Adrenal gland (tissue), 12 donors: Measurements from ENCODE around the gene RSPO3. TPM values are rescaled to one million over a fixed set of nuclear protein-coding genes. Genes with fewer than 3 reads are reported as not detected.

ENCODE experiments used
- DNase-seq, 7 donors: peaks; one replicate each; pipeline ENCODE4 v3.0.0-alpha.2; 2019 to 2020
- H3K27ac ChIP-seq, 5 donors: fragments of 200-600 bp; sonication (generic) in 4 of 5; 1 replicate in 3 of 5; 2 replicates in 2 of 5; pipeline versions ENCODE4 v1.5.1 to v1.8.0; 2016 to 2020; ENCODE audit warnings: mild to moderate bottlenecking in 1 of 5
- H3K27me3 ChIP-seq: fragments of 200-600 bp; 2 replicates; pipeline ENCODE4 v1.8.0; 2021
- H3K36me3 ChIP-seq, 2 donors: fragments of 200-600 bp; replicated peaks in 1 of 2; 1 replicate in 1 of 2; 2 replicates in 1 of 2; pipeline versions ENCODE4 v1.5.1 to v1.8.0; 2018 to 2022
- H3K4me1 ChIP-seq, 2 donors: fragments of 200-600 bp; replicated peaks in 1 of 2; 1 replicate in 1 of 2; 2 replicates in 1 of 2; pipeline versions ENCODE4 v1.5.1 to v1.8.0; 2018 to 2021
- H3K4me3 ChIP-seq, 4 donors: fragments of 200-600 bp; sonication (generic) in 3 of 4; one replicate each; pipeline ENCODE4 v1.5.1; 2016 to 2018
- H3K9me3 ChIP-seq, 3 donors: fragments of 200-600 bp; sonication (generic) in 1 of 3; replicated peaks in 1 of 3; 1 replicate in 2 of 3; 2 replicates in 1 of 3; pipeline versions ENCODE4 v1.5.1 to v1.8.0; 2016 to 2021
- CTCF ChIP-seq, 6 experiments: fragments of 450-650 bp in 4 of 6; fragments of 200-600 bp in 2 of 6; sonication (generic) in 1 of 6; IDR thresholded peaks; 1 replicate in 5 of 6; 2 replicates in 1 of 6; pipeline versions ENCODE4 v1.5.1 to v1.8.0; 2016 to 2021; ENCODE audit warnings: antibody characterized with exemption in 6 of 6, mild to moderate bottlenecking in 2 of 6, moderate library complexity in 1 of 6
- POLR2A ChIP-seq, 2 donors: fragments of 450-650 bp; IDR thresholded peaks; one replicate each; pipeline ENCODE4 v1.6.1; 2017; ENCODE audit warnings: antibody characterized with exemption in 2 of 2, mild to moderate bottlenecking in 2 of 2, moderate library complexity in 1 of 2
- WGBS, 4 donors: extraction: QIAGEN DNeasy Blood & Tissue Kit in 2 of 4; methylation state at CpG; one replicate each; pipeline versions ENCODE4 v1.1.5 to v1.1.7; 2013 to 2017; 5-methylcytosine and 5-hydroxymethylcytosine counted together
- intact Hi-C, 2 donors: fragments of 100-400 bp; cut with DNase I; formaldehyde crosslinking; loops; one replicate each; pipeline versions ENCODE4 v1.14.1 to v1.15.0; 2022 to 2023
- polyA plus RNA-seq, 3 donors: library from polyadenylated mRNA; stranded (reverse); fragments of 200-250 nt in 2 of 3; fragments of 350-450 nt in 1 of 3; fragmentation: Illumina TruSeq in 1 of 3; extraction: RNeasy Lipid Tissue Mini Kit (QIAGEN cat#74804) in 1 of 3; gene quantifications; one replicate each; pipeline ENCODE4 v1.2.3, GENCODE V29; 2013 to 2014
- total RNA-seq, 9 donors: library from RNA; depleted of rRNA in 4 of 9; stranded (reverse); fragments of >200 nt in 4 of 9; fragments of 120-200 nt in 1 of 9; fragmentation: NEBNext Ultra II Directional in 1 of 9; extraction: Animal tissue kit (Norgen Biotek cat#: 25700) in 1 of 9; gene quantifications; one replicate each; pipeline versions ENCODE4 v1.1.0 to v1.2.4, GENCODE V29; 2013 to 2023
- donor health status: healthy with polysubstance abuse.
- donor health status: Bipolar disorder and iron deficiency.
- donor health status: DM: yes; HTN: yes; CAD: no.
- donor health status: DM: no; HTN: no; CAD: no.
- donor health status: DM: no; HTN: no; CAD: no.
- donor health status: DM: yes; HTN: yes; CAD: no.

RSPO3 gene
- total and polyA plus RNA-seq, 12 donors: 3.2 to 36.5 (median 15.4) TPM

GRCh38 chr6:127148511-127148910, 30.0 kb downstream of the RSPO3 start:
- no peak for DNase-seq

GRCh38 chr6:127154509-127154908, 36.0 kb downstream of the RSPO3 start:
- H3K9me3 ChIP-seq: no peaks in the 10 kb centered on the region
- DNase-seq: no peak
- no peak overlapping the region for H3K27ac ChIP-seq
- no peaks in the 10 kb centered on the region for H3K4me1 ChIP-seq
- H3K36me3 ChIP-seq: no peaks in the 10 kb centered on the region
- H3K4me3 ChIP-seq: no peak overlapping the region
- H3K27me3 ChIP-seq: no peaks in the 10 kb centered on the region
- 79 to 89% (median 88%) methylated on average over 3 of the region's 3 CpGs for WGBS, 4 donors
- no peak for TF ChIP-seq CTCF (IDR thresholded peaks at IDR 0.05)
- TF ChIP-seq POLR2A (IDR thresholded peaks at IDR 0.05): no peak
- intact Hi-C loops: no loop called here

More at GRCh38 chr6:127148511-127148910, 30.0 kb downstream of the RSPO3 start:
- intact Hi-C loops: no loop called here
- Histone ChIP-seq H3K4me1 (no peaks in the 10 kb centered on the region), H3K9me3 (no peaks in the 10 kb centered on the region), H3K4me3 (no peak overlapping the region), H3K27me3 (no peaks in the 10 kb centered on the region), H3K27ac (no peak overlapping the region), H3K36me3 (no peaks in the 10 kb centered on the region)
- 28 to 42% (median 32%) methylated on average over 3 of the region's 3 CpGs for WGBS, 4 donors
- no peak for TF ChIP-seq CTCF (IDR thresholded peaks at IDR 0.05)
- no peak for TF ChIP-seq POLR2A (IDR thresholded peaks at IDR 0.05)

GRCh38 chr6:127160484-127160883, 42.0 kb downstream of the RSPO3 start:
- WGBS, 4 donors: 67 to 91% (median 71%) methylated on average over 1 of the region's 1 CpG
- H3K27ac ChIP-seq: no peak overlapping the region
- TF ChIP-seq POLR2A (IDR thresholded peaks at IDR 0.05) (no peak), CTCF (IDR thresholded peaks at IDR 0.05) (no peak)
- no peaks in the 10 kb centered on the region for H3K36me3 ChIP-seq
- intact Hi-C loops: no loop called here
- H3K27me3 ChIP-seq: no peaks in the 10 kb centered on the region
- no peaks in the 10 kb centered on the region for H3K4me1 ChIP-seq
- H3K4me3 ChIP-seq: no peak overlapping the region
- no peak for DNase-seq
- no peaks in the 10 kb centered on the region for H3K9me3 ChIP-seq

- intact Hi-C loops: no loop called here
- Histone ChIP-seq H3K27me3 (no peaks in the 10 kb centered on the region), H3K4me3 (no peak overlapping the region), H3K36me3 (no peaks in the 10 kb centered on the region), H3K4me1 (no peaks in the 10 kb centered on the region), H3K27ac (no peak overlapping the region), H3K9me3 (no peaks in the 10 kb centered on the region)
- TF ChIP-seq CTCF (IDR thresholded peaks at IDR 0.05) (no peak), POLR2A (IDR thresholded peaks at IDR 0.05) (no peak)
- WGBS, 4 donors: 32 to 50% (median 41%) methylated on average over 3 of the region's 3 CpGs
- no peak for DNase-seq
Measured at GRCh38 chr6:127162836-127163235, 44.4 kb downstream of the RSPO3 start.
